ENCODE data around the gene NSF.
"Not testable (repeated sequence)": the region's sequence is repeated elsewhere in the genome, so short reads cannot be mapped to it uniquely, and the experiment has no call there.

NSF gene

DNA sequence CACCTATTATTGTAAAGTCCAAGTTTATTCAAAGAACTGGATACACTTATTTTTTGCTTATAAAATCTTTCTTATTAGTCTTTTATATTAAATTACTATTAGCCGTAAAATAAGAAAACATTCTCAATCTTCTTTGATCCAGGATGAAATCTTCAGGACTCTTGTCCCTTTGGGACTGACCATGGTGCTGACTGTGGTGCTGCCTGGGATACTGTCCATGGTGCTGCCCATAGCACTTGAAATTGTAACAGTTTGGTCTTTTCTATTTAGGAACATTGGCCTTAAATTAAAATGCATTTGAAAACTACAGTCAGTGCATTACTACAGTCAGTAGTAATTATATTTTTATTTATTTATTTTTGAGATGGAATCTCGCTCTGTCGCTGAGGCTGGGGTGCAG lies 41.7 kb downstream of the NSF start:
- DNase-seq, result not testable (repeated sequence)

DNA sequence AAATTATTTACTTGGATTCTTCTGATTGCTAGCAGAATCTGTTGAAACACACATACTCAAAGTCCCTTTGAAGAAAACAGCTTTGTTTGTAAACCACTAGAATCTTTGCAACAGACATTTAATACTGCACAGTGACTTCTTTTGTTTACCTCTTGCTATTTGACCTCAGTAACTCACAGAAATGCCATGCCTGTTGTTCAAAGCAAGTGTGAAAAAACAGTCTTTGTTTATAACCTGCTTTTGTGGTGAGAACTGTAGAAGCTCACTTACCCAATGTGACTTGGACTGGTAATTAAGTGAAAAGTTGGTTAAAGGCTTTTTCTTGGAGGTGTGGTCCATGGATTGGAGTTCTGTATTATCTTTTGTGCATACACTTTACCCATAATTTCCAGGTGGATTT lies 44.4 kb downstream of the NSF start:
- not testable (repeated sequence) for DNase-seq

DNA sequence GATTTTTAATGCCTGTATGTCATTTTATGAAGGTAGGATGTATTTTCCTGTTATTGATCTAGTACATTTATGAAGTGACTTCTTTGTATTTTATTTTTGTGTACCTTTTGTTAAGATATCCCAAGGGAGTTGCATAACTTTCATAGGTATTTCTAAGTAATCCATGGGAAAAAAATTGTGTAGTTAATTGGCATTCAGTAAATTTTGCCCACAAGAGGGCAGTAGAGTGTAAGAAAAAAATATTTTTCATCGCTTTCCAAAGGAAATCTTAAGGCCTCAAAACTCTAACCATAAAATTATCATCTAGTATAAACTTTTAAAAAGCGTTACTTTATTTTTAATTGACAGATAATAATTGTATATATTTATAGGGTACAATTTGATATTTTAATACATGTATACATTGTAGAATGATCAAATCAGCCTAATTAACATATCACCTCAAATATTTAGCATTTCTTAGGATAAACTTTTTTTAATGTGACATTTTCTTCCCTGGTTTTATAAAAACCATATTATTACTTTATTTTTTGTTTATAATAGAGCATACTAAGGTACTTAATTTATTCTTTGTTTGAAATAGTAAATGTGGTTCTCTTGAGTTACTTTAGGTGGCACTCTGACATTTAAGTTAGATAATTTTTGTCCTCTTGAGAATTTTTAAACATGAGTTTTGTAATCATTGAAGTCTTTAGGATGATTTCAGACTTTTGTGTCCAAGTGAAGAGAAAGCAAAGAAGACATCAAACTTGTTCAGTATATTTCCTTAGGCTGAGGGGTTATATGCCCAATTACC lies 51.6 kb downstream of the NSF start:
- not testable (repeated sequence) for DNase-seq

DNA sequence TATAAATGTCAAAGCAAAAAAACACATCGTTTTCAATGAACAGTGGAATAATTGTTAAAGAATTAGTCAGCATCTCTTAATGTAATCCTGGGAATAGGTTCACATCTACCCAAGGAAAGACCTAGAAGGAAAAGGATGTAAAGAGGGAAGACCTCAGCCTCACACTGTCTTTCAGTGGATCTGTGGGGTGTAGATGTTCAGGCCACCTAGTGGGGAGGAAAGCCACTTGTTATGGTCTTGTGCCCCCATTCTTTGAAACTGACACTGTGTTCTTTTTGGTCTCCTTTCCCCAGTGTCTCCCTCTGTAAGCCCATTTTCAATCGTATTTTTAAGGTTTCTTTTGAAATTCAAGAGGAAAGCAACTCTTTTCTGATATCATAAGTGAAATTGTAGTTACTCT lies 56.8 kb downstream of the NSF start:
- not testable (repeated sequence) for DNase-seq

DNA sequence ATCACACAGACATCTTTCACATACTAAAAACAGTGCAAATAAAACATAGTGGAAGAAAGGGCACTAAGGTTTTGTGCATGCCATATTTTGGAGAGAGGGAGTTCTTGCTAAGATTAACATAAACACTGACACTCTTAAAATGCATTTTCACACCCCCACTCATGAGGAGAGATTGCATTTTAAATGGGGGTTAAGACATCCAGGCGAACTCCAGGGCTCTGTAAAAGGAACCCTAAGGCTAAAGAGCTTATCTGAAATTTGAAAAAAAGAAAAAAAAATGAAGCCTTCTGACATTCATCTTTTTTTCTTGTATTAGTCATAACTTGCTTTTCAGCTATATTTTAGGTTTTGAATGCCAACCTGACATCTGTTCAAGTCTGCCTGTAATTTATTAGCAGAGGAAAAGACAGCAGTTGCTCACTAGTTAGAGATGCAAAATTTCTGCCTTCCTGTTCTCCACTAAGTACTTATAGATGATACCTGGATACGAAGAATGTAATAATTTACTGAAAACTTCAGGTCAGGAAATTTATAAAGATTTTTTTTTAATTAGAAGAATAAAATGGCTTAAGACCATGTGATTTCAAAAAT lies 57.3 kb downstream of the NSF start:
- DNase-seq, result not testable (repeated sequence)

DNA sequence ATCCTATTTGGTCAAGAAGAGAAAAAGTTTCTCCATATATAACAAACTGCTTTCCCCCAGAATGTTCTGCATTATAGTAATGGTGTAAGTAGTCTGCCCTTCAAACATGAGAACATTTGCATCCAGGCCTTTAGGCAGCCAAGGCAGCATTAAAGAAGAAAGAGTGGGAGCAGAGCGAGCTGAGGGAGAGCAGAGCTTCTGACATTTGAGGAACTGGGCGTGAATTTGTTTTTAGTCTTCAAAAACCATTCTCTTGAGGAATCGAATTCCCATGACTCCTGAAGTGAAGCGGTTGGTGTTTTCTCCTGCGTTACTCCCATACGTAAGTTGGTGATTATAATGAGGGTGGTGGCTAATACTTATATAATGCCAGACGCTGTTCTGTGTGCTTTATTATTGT lies 58.8 kb downstream of the NSF start:
- DNase-seq, result not testable (repeated sequence)

DNA sequence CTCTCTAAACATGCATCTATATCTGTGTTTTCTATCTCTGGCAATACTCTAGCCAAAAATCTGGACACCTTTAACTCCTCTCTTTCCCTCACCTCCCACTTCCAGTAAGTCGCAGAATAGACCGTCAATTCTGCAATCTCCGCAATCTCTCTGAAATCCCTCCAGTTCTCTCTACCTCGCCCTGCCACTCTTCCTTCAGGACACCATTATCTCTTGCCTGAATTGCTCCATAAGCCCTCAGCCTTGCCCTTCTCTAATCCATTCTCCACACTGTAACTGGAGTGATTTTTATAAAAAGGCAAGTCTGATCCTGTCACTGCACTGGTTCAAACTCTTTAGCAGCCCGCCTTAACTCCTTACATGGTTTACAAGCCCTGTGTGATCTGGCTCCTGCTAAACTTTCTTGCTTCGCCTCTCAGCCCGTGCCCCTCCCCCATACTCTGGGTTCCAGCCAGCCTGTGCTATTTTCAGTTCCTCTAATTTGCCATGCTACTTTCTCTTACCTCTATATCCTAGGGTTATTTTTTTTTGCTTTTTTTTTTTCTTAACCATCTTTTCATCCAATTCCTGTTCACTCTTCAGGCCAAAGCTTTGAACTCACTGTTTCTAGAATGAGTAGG lies 61.7 kb downstream of the NSF start:
- DNase-seq, result not testable (repeated sequence)

DNA sequence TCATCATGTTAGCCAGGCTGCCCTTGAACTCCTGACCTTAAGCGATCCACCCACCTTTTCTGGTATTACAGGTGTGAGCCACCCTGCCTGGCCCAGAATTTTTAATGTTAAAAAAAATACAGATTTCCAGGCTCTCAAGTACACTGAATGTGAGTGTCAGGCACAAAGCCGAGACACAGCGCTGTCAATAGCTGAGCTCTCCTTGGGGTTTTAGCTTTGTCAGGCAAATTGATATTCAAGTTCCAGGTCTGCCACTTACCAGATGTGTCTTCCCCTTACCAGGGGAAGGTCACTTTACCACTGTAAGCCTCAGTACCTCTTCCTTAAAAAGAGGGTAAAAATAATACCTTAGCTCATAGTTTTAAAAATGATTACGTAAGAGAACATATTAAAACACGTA lies 67.8 kb downstream of the NSF start:
- not testable (repeated sequence) for DNase-seq

DNA sequence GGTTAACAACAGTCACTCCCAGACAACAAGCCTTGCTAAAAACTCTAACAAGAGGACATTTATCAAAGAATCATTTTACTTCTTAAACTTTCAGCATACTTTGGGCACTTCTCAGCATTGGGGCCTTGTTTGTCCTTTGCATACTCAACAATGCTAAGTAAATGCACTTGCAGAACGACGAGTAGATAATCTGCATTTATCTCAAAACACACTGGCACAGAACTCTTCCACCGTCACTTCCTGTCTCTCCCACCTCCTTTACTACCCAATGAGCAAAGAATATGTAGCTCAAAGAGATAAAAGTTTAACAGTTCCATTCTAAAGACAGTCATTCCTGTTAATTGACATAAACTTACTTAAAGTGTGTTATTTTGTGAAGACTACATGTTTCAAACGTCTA lies 69.2 kb downstream of the NSF start:
- DNase-seq, result not testable (repeated sequence)

DNA sequence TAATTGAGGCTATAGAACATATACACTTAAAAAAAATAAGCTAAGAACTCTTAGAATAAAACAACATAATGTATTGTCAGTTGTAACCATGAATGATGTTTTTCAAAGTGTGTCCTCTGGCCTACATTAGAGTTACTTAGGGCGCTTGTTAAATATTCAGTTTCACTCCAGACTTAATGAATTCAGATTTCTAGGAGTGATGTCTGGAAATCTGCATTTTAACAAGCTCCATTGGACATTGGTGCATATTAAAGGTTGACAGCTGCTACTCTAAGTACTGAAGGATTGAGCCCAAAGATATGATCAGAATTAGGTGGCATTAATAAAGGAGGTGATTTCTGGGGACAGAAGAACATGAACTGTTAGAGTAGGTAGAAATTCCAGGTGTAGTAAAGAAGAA lies 72.7 kb downstream of the NSF start:
- not testable (repeated sequence) for DNase-seq

DNA sequence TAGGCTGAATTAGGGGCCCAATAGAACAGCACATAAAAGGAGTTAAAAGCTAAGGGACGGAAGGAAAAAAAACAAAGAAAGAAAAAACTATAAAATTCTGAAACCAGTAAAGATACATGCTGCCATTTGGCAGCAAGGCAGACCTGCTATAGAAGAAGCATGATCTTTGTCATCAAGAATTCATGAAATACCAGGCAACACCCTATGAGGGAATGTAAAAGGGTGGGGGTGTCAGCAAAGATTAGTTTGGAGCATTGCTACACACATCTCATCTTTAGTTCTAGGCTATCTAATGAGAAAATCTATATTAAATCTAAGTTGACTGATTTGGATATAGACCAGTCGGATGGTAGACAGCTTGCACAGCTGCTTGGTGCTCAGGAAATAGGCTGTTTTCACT lies 73.1 kb downstream of the NSF start:
- DNase-seq, result not testable (repeated sequence)

DNA sequence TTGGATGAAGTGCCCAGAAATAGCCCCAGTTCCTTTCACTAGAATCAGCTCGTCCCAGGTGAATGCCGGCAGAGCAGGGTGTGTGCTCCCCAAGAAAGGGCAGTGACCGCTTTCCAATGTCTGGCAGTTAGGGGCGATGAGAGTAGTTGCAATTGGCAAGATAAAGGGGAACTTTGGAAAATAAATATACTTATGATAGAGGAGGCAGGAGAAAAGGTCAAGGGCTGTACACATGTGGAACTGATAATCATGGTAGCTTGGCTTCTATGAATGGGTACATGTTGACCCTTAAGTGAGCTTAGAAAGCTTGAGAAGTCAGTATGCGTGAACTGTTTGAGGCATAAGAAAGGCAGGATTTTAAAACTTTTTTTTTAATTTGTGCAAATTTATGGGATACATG lies 75.5 kb downstream of the NSF start:
- DNase-seq, result not testable (repeated sequence)

DNA sequence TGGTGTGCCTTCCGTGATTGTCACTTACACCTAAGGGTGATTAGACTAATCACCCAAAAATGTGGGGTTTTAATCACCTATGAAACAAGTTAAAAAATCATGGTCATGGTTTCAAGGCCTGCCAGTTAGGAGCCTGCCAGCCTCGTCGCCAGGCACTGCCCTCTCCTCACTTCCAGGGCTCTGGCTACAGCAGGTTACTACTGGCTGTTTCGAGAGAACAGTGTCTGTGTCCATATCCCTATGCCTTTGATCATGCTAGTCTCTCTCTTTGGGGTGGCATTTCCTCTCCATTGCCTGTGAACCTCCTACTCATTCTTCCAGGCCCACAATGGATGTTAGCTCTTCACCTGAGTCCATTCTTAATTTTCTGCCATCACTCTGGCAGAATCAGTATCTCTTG lies 80.3 kb downstream of the NSF start:
- not testable (repeated sequence) for DNase-seq

DNA sequence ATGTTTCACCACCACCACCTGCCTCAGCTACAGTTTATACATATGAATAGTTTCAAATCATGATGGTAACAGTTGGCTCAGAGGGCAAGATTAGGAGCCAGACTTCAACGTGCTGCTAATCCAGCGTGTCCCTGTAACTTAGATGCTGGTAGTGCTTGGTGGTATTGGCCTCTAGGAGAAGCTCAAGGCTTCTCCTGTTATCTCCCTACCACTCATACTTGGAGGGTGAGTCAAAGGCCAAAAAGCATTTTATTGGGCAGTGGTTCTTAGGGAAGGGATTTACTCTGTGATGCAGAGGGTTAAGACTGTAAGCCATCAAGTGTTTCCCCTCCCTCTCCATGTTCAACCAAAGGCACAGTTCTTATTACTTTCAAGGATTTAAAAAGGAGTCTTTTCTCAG lies 82.3 kb downstream of the NSF start:
- not testable (repeated sequence) for DNase-seq

DNA sequence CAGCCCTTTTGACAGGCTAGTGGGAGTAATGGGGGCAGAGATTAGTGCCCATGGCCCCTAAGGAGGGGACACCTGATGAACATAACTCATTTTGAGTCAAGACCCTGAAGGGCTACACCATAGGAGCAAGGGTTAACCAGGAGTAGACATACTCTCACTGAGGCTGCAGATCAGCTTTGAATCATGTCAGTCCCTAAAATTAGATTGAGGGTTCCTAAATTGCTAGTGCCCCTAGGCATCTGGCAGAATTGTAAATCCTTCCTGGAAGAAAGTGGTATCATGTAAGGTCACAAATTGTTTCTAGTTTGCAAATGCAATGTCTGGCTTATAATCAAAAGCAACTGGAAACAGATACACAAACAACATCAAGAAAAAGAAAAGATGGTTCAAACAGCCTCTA lies 87.3 kb downstream of the NSF start:
- DNase-seq, result not testable (repeated sequence)

DNA sequence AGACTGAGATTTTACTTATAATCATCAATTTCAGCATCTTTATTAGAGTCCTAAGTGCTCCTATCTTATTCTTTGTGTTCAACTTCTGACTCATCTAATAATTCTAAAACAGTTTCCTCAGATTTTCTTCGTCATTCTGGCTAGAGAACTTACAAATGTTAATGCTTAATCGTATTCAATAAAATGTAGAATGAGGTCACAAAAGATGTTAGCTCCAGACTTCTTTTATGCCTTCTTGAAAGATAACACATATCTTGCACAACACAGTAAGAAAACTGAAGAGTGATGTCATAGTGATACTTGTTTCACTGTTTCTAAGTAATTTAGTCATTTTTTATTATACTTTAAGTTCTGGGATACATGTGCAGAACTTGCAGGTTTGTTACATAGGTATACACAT lies 93.2 kb downstream of the NSF start:
- DNase-seq, result not testable (repeated sequence)

DNA sequence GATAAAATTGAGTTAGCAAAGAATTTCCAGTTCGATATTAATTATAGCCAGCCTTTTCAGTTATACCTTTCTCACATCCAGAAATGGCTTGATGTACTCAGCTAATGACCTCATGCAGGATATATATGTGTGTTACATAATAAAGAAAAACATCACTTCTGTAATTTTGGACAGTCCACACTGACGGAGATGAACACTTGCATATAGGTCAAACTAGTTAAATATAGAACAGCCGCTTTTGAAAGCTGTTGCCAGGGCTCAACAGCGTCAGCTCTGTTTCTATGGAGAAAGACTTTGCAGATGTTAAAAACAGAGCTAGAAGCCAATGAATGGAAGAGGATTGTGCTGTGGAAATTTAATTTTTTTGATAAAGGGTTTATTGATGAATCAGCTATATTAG lies 94.8 kb downstream of the NSF start:
- DNase-seq, result not testable (repeated sequence)

DNA sequence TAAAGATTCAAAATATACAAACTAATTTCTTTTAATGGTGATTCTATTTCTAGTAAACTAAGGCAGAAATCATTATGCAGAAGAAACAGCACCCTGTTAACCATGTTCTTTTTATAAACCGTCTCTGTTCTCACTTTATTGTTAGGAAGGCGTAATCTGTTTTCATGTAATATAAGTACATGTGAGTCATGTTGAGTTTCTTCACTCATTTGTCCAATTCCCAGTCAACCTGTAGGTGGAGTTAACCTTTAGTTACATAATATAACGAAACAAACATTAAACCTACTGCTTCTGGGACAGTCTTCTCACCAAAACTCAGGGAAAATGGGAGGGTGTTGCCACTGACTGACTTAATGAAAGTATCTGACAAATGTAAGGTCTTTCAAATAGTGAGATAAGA lies 101.7 kb downstream of the NSF start:
- not testable (repeated sequence) for DNase-seq

DNA sequence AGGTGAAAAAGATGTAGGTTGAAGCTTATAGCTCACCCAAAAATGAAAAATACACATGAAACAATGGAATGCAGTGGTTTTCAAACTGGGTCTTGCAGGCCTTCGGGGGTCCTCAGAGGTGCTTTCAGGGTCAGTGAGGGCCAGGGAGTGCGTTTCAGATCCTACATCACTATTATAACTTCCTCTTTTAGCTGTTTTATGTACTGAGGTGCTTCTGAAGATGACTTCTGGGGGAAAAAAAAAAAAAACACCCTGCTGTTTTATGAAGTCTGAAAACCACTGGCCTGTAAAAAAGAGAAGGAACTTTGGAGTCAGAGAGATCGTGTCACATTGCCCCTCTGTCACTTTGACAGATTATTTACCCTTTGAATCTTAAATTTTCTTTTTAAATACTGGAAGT lies 102.8 kb downstream of the NSF start:
- not testable (repeated sequence) for DNase-seq

DNA sequence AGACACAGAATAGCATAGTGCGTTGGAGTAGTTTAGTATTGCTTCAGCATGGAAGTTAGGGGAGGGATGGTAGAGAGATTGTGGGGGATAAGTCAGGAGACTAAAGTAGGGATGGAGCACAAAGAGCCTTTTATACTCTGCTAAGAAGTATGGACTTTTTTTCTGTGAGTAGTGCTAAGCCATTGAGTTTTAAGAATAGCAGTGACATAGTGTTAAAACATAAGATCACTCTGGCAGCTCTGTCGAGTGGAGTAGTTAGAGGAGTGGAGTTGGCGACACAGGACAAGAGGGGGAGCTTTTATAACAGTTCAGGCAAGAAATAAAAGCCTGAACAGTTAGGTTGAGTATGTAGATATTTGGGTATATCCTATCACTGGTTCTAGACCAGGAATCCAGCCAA lies 106.1 kb downstream of the NSF start:
- DNase-seq, result not testable (repeated sequence)

DNA sequence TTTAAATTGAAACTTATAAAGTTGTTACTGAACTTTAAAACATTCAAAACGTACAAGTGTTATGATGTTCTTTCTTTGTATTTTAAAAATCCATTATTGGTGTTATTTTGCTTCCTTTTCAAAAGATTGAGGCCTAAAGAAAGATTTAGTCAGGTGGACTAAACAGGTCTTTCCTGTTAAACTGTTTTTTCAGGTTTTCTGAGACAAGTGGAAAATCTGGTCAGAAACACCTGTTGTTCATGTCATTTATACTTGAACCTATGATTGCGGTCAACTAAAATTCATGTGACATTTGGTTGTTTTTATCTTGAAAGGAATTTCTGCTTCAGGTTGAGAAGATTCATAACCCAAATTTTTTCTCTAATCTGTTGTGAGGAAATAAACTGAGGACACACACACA lies 108.5 kb downstream of the NSF start:
- not testable (repeated sequence) for DNase-seq

DNA sequence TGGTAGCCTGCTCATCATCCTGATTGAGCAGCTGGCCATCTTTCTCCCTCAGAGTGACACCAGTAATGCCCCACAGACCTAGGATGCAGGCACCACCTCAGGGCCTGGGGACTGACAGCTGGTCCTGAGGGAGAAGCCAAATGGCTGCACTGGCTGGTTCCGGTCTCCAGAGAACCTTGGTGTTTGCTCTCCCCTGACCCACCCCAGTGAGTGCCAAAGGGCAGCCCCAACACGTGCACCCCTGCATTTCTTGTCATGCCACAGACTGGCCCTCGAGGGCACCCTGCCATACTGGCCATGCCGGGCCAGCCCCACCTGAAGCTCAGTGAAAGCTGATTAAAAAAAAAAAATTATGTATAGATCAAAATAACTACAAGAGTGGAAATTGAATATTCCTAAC lies 127.5 kb downstream of the NSF start:
- DNase-seq, result no peak

DNA sequence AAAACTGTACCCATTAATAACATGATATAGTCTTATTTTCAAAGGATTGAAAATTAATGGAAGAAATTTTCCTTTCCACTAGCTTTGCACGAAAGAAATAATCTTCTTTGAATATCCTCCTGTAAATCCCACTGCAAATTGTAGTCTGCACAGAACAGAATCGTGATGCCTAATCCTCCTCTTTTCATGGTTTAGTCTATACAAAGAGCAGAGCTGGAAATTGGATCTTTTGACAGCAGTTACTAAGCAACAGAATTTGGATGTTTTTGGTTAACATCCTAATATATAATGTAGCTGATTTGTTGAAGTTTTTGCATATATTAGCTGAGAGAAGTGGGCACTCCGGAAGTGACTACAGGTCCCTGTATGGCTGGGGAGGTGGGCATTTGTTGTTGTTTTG lies 129.4 kb downstream of the NSF start:
- DNase-seq, result no peak

DNA sequence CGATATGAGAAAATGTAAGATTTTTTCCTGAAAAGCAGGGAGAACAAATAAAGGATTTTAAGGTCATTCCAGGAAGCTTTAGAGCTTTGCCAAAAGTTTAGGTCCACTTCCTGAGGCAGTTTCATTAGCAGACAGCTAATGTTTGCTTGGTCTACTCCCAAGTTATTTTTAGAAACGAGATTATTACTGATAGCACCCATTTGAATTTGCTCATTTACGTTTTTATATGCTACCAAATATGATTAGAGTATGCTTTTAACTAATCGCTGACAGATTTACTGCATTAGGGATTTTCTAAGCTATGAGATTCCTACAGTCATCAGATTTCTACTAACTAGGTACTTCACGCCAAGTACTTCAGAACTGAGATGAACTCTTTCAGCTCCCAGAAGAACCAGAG lies 129.9 kb downstream of the NSF start:
- no peak for DNase-seq
